SH-SY5Y (cell line): ENCODE results near the gene SHH.

ENCODE experiments used
- GATA2 ChIP-seq: IDR thresholded peaks from 2 replicates; pipeline ENCODE4 v1.6.1; 2011; ENCODE audit warnings: mild to moderate bottlenecking, low read depth, low read length
- GATA3 ChIP-seq: IDR thresholded peaks from 2 replicates; pipeline ENCODE4 v1.6.1; 2011; ENCODE audit warnings: low read depth, mild to moderate bottlenecking, low read length, moderate library complexity

SHH gene

DNA sequence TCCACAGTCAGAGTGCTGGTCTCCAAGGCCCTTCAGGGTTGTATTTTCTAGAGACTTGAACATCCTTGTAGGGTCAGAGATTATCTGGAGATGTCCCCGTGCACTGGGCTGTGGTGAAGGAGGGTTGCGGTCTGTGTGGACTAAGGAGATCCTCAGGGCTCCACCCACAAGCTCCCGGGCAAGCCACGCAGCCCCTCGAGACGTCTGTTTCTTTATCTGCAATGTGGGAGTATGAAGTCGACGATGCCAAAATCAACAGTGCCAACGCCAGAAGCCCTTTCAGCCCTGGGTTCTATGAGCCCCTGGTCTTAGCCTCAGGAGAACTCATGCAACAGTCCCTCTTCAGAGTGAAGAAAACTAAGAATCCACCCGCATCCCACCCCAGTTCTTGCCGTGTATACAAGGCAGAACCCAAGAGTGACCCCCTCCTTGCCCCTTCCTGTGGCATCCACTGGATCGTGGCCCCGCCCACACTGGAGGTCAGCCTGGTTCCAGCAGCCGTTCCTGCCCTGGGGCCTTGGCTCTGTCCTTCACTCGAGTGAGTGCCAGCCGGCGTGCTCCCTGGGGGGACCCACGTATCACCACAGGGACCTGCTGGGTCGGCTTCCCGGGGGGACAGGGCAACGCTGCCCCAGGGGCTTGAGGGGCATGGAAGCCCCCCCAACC lies 6.0 kb upstream of the SHH start:
- TF ChIP-seq GATA3 (no peak), GATA2 (no peak)

GRCh38 chr7:155816996-155817395 lies 4.7 kb upstream of the SHH start:
- no peak for TF ChIP-seq GATA3
- no peak for TF ChIP-seq GATA2

GRCh38 chr7:155816192-155816508 lies 3.9 kb upstream of the SHH start:
- TF ChIP-seq GATA3 (no peak), GATA2 (no peak)

- TF ChIP-seq GATA2 (no peak), GATA3 (no peak)
These were observed 3.3 kb upstream of the SHH start for GRCh38 chr7:155815332-155816191.

DNA sequence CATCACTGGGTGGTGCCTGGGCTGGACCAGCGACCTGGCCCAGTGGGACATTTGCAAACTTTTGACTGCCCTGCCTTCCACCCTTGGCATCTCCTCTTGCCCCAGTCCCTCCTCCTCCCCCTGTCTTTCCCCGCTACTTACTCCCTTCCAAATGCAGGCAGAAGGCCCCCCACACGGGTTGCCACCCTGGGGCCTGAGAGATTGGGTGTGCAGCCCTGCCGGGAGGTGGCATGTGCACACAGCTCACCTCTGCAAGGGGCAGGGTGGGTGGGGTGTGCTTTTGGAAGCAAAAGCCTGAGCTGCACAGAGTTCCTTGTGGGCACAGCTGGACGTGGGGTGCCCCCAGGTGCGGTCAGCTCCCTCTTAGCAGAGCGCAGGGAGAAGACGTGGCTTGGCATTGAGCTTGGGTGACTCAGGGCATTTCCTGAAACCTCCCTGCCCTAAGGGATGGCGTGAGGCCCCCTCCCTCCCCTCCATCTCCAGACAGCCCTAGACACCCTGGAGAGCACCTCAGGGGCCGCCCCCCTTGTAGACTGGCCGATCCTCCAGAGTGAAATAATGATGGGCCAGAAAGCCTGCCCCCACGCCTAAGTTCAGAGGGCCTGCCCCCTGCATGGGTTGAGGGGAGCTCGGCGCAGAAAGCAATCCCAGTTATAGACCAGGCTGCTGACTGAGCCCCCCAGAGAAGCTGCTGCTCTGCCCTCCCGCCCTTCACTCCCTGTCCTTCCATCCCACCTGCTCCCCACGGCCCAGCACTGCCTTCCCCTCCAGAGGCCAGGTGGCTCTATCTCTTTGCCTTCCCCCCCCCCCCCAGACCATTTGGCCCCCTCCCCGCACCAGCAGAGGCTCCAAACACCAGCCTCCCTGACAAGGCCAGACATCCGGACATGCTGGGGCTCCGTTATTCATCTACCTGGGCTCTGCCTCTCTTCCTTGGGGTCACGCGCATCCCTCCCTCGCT lies 2.3 kb upstream of the SHH start:
- TF ChIP-seq GATA3 = no peak
- TF ChIP-seq GATA2 = no peak

- TF ChIP-seq GATA2 = no peak
These were observed 1.5 kb upstream of the SHH start for GRCh38 chr7:155813546-155814315.

DNA sequence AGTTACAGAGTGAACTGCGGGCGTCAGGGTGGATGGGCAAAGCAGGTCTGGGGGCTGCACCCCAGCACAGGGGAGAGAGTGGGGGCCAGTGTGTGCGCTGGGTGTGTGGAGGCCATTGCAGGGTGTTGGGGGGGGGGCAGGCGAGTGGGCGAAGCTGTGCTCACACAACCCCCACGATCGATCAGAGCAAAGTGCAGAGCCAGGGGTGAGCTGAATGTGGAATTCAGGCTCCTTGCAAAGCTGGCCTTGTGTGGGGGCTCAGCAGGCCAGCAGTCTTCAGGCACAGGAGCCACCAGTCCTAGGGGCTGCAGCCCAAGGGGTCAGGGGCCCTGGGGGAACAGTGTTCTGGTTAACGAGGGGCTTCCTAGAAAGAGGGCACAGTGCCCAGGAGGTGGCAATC lies 862 bp upstream of the SHH start:
- TF ChIP-seq GATA2 (no peak), GATA3 (no peak)

DNA sequence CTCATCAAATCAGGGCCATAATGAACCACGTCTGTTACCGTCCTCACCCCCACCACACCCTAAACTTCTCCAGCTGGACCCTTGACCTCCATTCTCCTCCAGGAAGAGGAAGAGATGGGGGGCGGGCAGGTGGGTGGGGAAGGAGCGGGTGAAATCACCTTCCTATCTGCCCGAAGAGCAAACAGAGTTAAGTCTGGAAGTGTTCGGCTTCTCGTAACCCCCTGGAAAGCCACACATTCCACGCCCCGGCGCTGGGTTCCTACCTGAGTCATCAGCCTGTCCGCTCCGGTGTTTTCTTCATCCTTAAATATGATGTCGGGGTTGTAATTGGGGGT lies 736 bp downstream of the SHH start:
- TF ChIP-seq GATA3 = no peak
- no peak for TF ChIP-seq GATA2

DNA sequence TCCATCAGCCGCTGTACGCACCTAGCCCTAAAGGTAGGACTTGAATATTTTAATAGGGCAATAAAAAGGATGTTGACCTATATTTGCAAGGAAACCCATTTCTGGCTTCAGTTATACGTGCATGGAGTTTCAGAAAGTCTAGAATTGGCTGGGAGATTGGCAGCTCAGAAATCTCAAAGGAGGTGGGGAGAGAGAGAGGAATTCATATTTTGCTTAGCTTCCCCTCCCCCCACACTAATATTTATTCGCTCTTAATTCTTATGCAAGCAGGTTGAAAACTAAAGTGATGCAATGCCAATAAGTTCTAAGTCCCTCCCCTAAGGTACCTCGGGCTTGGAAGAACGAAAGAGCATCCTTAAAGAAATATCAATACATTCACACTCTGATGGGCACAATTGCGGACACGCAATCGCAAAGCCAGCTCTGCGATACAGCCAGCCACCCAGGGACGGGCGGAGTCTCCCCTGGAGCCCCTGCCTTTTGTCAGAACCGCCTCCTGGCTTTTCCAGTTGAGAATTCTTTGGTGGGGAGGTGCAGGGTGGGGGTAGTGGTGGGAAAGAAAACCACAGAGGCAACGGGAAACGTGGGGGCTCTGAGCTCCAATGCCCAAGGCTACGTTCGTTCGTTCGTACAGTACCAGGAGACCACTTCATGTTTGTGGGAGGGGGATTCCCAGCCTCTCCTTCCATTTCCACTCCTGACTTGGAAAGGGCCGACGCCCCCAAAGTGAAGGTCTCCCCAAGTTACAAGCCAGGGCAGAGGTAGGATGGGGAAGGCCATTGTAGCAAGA lies 1.3 kb downstream of the SHH start:
- TF ChIP-seq GATA3 = no peak
- no peak for TF ChIP-seq GATA2

DNA sequence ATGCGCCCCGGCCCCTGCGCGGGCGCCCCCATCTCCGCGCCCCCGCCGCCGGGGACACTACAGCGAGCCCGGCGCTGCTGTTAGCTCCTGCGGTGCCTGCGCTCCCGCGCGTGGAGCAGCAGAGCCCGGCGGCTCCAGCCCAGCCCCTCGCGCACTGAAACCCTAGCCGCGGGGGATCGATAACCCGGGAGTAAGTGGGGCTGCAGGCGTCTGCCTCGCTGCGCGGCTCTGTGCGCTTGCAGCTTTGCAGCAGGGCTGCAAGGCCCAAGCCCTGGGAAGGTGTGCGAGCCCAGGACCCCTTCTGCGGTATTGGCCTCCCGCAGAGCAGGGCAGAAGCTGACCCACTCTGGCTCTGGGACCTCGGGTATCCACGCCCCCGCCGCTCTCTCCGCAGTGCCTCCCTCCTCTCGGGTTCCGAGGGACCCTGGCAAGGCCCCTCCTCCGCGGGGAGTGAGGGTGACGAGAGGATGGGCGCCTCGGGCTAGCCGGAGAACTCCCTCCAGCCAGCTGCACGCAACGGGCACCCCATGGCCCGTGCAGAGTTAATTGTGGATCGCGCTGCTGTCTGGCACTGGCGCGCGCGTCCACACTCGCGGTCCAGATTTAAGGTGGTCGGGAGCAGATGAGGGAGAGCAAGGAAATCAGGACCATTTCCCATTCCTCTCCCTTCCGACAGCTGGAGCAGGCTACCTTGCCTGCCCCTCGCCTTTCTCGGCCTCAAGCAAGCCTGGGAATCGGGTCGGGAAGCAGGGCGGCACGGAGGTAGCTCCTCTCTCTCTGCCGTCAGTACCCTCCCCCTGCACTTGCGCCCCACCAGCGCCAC lies 2.1 kb downstream of the SHH start:
- TF ChIP-seq GATA2 (no peak), GATA3 (no peak)

DNA sequence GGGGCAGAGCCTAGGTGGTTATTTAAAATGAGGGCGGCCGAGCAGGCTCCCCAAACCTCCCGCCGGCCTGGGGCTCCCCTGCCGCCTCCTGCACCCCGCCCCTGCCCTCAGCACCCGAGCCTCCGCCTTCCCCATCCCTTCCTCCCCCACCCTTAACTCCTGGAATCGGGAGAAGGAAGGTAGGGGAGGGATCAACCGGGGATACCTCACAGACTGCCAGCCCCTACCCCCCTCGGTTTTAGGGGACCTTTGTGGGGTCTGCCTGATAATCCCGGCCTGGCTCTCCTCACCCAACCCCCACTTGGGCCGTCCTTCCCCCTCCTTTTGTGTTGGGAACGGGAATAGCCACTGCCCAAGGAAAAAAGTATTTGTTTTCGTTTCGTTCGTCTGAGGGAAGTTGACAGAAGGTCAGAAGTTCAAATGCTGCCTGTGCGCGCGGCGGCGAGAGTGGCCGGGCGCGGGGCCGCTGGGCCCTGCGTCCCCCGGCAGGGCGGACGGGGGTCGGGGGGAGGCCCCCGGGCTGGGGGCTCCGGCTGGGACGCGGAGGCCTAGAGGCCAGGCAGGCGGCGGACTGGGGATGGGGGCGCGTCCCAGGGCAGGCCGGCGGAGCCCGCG lies 2.8 kb downstream of the SHH start:
- TF ChIP-seq GATA2 = no peak
- no peak for TF ChIP-seq GATA3
